ENCODE measurements around the gene C10orf105.

C10orf105 gene

DNA sequence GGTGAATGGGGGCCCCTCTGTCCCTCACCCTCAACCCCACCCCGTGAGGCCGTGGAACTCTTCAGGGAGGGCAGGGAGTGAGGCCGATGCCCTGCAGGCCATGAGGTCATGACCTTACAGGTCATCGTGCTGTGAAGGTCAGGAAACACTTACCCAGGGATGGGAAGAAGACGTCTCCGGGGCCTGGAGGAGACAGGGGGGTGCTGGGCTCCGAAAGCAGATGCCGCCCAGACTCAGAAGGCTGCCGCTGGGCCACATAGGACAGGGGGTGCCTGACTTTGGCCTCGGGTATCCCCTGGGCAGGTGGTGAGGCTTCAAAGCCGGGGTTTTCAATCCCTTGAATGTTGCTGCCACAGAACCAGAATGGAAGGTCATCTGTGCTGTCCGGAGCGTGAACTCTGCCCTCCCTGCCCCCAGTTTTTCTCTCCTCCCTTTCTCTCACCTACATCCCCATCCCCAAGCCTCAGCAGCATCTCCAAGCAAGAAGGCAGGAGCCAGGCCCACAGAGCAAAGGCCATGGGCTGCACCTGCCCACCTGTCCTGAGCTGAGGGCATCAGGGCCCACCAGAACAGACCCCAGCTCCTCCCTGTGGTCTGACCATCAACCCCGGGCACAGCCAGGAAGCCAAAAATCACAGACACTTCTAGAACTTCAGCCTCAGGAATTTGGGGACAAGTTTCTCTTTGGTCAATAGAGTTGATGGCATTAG, 32.1 kb upstream of the C10orf105 start:
- no peak for DNase-seq

- no peak for DNase-seq
These were observed 31.4 kb upstream of the C10orf105 start for GRCh38 chr10:71750986-71751385.

DNA sequence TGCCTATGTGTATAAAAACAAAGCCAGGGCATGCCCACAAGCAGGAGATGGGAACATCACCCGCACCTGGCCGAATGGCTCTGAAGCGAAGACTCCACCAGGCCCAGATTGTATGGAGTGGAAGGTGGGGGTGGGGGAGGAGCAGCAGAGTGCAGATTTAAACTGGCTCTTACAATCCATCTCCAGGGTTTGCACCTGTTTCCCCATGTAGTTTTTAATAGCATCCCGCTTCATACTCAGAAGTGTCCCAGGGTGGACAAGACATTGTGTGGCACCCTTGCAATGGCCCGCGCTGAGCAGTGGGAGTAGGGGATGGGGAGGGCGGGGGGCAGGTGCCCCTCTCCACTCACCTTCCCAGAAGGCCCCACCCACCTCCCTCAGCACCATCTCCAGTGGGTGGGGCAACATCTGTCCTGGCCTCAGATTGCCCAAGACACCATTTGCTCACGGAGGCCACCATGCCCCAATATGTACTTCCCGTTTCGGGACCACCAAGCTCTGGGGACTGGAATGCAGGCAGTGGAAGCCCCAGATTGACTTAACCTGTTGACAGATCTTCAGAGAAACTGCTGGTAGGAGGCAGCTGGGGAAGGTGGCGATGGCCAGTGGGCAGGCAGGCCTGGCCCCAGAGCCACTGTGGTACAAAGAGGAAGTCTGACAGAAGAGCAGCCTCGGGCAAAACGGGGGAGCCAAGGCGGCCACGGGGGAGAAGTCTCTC, 30.7 kb upstream of the C10orf105 start:
- DNase-seq, result no peak

DNA sequence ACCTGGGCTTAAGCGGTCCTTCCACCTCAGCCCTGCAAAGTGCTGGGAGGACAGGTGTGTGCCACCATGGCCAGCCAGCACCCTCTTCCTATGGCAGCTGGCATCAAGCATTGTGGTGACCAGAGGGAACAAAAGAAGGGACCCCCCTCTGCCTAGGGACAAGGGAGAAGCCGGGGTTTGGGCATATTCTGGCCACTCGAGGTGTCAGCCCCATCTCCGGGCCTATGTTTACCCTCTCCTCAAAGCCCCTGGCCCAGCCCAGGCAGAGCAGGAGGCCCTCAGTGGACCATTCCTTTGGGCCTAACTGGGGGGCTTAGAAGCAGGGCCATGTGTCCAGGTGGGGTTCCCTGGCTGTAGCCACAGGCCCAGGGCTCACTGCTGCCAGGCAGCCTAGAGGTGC, 29.8 kb upstream of the C10orf105 start:
- DNase-seq, result no peak

DNA sequence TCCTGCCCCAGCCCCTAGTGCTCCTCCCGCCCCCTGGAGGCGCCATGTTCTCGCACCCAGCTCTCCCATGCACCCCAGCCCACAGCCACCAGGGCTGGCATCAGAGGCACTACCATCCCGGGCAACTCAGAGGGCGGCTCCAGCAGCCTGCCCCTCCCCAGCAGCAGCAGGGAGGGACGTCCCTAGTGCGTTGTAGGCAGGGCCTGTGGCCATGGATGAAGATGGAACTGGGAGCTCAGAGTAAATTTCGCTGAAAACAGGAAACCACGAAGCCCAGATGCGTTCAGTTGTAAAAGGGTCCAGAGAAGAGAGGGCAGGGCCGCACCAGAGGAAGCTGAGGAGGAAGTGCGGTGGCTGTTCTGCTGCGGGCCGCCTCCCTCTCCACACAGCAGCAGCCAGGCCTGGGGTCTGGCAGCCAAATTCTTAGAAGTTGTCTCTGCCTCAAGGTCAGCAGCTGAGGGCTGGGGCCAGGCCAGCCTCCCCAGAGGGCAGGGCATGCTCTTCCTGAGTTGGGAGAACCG, 29.2 kb upstream of the C10orf105 start:
- peak; percentile 83 for DNase-seq

DNA sequence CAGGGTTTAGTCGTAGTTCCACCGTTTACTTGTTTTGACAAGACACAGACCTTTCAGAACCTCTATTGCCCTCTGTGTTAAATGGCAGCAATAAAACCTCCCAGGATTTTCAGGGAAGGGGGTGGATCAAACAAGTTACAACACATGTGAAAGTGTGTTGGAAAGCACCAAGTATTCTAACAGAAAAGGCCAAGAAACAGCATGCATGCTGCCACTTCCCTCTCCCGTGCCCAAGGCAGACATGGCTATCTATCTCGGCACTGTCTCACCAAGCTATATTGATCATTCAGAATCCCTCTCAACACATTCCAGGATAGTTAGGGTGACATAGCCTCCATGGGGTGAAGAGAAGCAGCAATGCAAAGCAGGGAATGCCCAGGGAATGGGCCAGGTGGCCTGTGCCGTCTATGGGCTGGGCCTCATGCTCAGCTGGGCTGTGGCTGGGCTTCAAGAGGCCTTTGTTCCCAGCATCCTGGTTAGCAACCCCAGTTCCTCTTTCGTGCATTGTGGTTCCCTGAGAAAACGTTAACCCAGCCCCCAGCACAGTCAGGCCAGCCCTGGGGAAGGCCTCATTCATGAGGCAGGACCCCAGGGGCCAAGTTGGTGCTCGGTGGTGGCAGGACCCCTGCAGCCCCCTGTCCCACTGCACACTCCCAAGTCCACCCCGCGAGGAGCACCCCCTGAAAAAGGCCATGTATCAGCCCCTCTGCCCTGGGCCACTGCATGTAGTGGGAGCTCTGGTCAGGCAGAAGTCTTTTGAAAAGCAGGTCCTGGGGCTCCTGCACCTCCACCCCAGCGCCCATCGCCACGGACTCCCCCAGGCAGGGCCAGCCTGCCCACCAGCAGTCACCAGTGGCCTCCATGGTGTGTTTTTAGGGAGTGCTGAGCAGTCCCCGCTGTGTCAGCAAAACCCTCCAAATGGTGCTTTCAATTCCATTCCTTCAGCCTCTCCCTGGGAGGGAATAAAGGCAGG, 28.3 kb upstream of the C10orf105 start:
- DNase-seq, result no peak

- DNase-seq, result no peak
These were observed 27.5 kb upstream of the C10orf105 start for GRCh38 chr10:71747039-71747531.

- DNase-seq, result no peak
These were observed 26.9 kb upstream of the C10orf105 start for GRCh38 chr10:71746344-71747037.

- DNase-seq, result no peak
These were observed 26.2 kb upstream of the C10orf105 start for GRCh38 chr10:71745664-71746250.

- no peak for DNase-seq
These were observed 25.5 kb upstream of the C10orf105 start for GRCh38 chr10:71744897-71745663.

DNA sequence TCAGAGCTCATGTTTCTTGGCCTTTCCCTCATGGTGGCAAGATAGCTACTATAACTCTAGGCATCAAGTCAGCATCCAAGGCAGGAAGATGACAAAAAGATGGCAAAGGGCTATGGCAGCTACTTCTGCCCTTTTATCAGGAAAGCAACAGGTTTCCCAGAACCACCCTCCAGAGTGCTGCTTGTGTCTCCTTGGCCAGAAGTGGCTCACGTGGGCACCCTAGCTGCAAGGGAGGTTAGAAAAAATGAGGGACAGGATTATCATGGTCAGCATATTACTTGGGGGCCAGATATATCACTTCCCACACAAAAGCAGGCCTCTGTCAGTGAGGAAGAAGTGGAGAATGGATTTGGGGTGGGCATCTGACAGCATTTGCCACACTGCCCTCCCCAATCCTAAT, 24.3 kb upstream of the C10orf105 start:
- no peak for DNase-seq

- DNase-seq, result no peak
These were observed 23.7 kb upstream of the C10orf105 start for GRCh38 chr10:71743089-71743838.

DNA sequence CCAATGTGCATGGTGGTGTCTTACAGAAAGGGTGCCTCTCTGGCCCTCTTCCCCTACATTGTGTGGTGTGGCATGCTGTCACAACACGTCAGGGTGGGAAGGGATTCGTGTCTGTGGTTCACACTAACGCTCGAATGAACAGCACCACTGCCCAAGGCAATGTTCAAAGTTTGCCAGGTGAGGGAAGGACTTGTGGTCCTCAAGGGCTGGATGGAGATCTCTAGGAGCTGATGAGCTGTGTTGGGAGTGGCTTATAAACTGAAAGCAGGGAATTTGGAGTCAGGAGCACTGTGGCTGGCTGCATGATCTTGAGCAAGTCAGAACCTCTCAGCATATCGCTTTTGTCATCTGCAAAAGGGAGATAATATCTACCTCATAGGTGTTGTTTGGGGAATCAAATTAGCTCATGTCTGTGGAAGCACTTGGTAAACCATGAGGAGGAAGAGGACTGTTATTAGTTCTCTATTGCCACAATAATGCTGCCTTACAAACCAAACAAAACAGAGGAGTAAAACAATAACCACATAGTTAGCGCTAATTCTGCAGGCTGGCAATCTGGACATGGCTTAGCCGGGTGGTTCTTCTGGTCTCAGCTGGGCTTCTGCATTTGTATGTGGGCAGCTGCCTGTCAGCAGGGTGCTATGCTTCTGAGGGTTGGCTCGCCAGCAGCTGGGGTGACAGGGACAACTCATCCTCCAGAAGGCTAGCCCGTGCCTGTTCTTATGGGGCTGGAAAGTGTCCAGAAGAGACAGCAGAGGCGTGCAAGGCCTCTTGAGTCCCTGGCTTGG, 22.9 kb upstream of the C10orf105 start:
- no peak for DNase-seq

DNA sequence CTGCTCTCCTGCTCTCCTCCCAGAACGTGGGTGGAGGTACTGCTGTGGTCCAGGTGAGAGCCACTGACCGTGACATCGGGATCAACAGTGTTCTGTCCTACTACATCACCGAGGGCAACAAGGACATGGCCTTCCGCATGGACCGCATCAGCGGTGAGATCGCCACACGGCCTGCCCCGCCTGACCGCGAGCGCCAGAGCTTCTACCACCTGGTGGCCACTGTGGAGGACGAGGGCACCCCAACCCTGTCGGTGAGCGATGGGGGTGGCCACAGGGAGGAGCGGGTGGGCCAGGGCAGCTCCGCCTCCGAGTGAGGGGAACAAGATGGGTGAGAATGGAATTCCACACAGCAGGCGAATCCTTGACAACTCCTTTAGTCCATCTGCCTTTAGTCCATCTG, 22.1 kb upstream of the C10orf105 start:
- DNase-seq, result no peak

DNA sequence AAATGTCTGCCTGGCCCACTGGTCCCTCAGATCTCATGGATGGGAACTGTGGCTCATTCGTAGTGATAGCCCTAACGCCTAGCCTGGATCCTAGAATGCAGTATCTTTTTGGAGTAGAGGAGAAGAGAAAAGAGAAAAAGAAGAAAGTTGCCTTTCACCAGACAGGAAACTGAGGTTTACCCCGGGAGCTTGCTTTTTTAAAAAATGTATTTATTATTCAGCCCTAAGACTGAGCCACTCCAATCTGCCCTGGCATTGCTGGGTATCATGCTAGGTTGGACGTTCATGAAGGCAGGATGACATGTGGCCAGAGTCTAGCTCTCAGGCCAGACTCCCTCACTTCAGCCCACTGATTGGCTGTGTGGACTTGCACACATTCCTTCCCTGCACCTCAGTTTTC, 21.5 kb upstream of the C10orf105 start:
- DNase-seq, result no peak

- no peak for DNase-seq
These were observed 20.6 kb upstream of the C10orf105 start for GRCh38 chr10:71740069-71740653.

- no peak for DNase-seq
These were observed 19.9 kb upstream of the C10orf105 start for GRCh38 chr10:71739358-71739900.

DNA sequence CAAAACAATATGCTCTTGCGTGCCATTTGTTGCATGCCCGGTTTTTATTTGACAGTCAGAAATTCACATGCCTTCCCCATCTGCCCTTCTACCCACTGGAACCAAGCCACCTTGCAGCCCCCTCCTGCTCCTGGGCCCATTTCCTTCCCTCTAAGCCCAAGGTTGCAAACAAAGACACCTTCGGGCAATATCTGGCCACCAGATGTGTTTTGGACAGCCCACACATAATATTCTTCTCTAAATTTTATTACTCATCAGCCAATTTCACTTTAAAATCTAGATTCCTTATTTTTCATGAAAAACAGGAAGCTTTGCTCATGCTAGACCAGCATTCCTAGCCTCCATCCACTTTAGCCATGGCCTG, 18.2 kb upstream of the C10orf105 start:
- DNase-seq, result no peak
